ENCODE results near the gene ITGB5.
A peak's percentile ranks its signal among the peaks of the same experiment; 100 is the strongest.

ITGB5 gene

GRCh38 chr3:124832782-124833709 is 54.1 kb downstream of the ITGB5 start:
- DNase-seq = no peak

GRCh38 chr3:124831628-124832199 is 55.5 kb downstream of the ITGB5 start:
- no peak for DNase-seq

DNA sequence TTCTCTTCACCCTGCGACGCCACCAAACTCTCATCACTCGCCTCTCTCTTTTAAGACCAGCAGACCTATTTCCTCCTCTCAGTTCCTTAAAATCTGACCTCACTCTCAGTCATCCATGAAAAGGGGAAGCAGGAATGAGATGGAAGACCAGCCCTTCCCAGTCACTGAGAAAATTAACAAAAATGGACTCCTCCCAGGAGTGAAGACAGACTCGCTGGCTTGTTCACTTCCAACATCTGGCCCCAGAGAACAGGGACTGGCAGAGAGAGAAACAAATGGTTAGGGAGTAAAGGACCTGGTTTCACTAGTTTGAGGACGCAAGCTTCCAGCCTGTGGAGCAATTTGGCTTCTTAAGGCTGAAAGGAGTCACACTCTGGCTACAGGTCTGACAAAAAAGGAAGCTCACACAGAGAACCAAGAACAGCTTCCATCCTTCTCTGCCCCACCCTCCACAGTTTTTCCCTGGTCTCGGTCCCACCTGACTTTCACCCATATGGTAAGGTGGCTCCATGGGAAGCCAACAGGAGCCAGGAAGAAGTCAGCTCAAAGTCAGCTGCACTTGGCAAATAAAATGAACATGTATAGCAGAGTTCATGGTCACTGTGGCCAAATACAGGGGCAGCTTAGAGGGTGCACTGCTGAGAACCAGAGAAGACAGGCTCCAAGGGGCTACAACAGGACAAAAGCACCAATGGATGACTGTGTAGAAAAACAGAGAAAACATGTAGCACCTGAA is 57.2 kb downstream of the ITGB5 start:
- no peak for DNase-seq

GRCh38 chr3:124829178-124829818 is 57.9 kb downstream of the ITGB5 start:
- no peak for DNase-seq

- DNase-seq = peak; percentile 28
Measured at GRCh38 chr3:124827476-124828206, 59.5 kb downstream of the ITGB5 start.

- no peak for DNase-seq
Measured at GRCh38 chr3:124826703-124827102, 60.5 kb downstream of the ITGB5 start.

DNA sequence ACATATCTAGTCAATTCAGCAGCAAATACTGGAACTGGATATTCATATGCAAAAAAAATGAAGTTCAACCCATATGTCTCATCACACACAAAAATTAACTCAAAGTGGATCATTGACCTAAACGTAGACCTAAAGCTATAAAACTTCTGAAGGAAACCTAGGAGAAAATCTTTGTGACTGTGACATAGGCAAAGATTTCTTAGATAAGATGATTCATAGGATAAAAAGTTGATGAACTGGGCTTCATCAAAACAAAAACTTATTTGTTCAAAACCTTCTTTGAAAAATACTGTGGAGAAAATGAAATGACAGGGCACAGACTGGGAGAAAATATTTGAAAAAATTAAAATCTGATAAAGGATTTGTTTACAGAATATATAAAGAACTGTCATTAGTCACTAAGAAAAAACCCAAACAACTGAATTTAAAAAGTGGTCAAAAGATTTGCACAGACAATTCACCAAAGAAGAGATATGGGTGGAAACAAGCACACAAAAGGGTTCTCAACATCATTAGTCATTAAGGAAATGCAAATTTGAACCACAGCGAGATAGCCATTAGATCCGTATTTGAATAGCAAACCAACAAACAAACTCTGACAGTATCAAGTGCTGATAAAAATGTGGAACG is 62.8 kb downstream of the ITGB5 start:
- no peak for DNase-seq

- DNase-seq = no peak
Measured at GRCh38 chr3:124823648-124824047, 63.5 kb downstream of the ITGB5 start.

GRCh38 chr3:124823206-124823605 is 64.0 kb downstream of the ITGB5 start:
- no peak for DNase-seq

DNA sequence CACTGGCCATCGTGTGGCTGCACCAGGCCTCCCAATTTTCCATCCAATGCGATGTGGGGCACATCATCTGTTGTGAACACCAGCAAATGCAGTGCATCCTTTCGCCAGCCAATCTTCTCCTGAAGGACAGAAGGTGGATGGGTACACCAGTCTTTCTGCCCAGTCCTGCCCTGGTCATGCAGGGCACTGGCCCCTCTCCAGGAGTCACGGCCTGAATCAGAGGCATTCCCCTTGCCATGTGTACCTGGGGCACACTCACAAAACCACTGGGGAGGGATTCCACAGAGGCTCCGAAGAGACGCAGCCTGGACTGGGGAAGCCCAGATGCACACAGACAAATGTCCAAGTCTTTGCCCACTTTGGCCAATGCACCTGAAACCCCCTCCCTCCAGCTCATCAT is 65.8 kb downstream of the ITGB5 start:
- DNase-seq = no peak

DNA sequence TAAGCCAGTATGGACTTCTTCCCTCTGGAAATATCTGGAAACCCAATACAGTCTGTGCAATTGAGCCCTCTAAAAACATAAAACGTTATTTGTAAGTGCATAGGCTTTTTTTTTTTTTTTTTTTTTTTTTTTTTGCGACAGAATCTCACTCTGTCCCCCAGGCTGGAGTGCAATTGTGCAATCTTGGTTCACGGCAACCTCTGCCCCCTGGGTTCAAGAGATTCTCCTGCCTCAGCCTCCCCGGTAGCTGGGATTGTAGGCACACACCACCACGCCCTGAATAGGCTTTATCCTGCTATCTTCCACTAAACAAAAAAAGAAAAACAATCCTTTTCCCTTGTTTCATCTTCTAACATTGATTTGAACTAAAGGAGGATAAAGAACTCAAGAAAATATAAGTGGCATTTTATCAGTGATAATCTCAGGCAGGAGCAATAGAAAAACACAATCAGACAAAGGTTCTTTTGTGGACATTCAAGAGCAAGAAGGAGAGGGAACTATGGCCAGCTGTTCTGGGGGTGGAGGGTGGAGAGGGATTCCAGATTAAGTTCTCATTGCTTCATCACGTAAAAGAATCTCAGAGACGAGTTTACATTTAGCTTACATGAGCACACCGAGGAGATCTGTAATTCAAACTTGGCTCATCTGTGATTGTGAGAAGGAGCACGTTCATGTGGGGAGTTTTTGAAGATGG is 68.6 kb downstream of the ITGB5 start:
- DNase-seq = no peak

DNA sequence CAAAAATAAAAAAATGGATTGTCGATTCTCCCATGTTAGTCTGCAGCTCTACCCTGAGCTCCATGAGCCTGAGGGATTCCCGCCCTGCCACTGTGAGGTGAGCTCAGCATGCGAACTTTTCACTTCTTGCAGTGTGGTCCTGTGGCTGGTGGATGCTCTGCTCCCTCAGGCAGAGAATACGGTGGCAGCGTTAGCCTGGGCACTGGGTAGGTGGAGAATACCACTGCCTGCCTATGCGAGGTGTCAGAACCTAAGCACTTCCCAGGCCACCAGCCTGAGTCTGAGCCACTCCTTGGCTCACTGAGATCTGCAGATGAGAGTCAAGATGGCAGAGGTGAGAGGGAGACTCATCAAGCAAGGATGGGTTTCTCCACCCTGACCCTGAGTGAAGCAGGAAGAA is 70.1 kb downstream of the ITGB5 start:
- DNase-seq = no peak

- DNase-seq = no peak
Measured at GRCh38 chr3:124816206-124816605, 71.0 kb downstream of the ITGB5 start.

DNA sequence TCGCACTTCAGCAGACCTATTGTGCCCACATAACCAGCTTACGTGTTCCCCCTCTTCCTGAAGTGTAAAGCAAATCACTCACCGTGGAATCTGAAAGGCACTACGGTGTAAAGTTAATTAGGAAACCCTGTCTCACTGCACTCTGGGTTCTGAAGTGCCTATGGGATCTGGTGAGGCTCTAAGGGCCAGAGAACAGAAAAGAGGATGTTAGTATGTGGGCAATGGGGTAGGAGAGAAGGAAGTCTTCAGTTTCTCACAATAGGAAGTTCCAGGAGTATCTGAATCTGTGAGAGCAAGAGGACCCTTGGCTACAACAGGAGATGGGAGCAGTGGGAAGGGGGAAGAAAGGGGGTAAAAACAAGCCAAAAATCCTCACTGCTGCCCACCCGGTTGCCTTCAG is 71.4 kb downstream of the ITGB5 start:
- no peak for DNase-seq

DNA sequence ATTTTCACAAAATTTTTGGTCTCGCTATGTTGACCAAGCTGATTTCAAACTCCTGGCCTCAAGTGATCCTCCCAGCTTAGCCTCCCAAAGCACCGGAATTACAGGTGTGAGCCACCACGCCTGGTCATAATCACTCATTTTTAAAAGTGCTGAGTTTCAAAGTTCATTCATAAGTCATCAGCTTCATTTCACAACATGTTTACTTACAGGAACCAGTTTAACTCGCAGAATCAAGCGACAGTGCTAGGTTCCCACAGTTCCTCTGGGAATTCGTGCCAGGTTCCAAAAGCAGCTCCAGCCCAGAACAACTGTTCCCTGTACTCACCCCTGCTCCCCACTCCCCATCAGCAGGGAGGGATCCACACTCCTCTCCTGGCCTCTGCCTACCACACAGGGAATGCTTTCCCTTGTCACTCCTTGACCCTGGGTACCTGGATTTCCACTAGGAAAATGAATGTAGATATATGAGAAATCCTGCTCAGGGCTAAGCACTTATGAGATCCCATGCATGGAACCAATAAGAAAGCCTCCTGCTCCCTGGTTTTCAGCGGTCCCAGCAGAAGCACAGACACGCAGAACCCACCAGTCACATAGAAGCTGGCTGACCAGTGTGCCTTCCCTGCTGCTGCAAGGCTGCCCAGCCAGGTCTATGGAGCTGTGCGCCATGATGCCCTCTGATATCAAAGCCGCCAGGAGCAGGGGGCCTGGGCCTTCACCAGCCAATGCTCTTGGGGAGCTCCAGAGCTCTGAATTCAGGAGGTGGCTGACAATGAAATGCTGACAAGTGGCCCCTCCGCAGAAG is 72.3 kb downstream of the ITGB5 start:
- no peak for DNase-seq

- DNase-seq = no peak
Measured at GRCh38 chr3:124813541-124813940, 73.6 kb downstream of the ITGB5 start.

DNA sequence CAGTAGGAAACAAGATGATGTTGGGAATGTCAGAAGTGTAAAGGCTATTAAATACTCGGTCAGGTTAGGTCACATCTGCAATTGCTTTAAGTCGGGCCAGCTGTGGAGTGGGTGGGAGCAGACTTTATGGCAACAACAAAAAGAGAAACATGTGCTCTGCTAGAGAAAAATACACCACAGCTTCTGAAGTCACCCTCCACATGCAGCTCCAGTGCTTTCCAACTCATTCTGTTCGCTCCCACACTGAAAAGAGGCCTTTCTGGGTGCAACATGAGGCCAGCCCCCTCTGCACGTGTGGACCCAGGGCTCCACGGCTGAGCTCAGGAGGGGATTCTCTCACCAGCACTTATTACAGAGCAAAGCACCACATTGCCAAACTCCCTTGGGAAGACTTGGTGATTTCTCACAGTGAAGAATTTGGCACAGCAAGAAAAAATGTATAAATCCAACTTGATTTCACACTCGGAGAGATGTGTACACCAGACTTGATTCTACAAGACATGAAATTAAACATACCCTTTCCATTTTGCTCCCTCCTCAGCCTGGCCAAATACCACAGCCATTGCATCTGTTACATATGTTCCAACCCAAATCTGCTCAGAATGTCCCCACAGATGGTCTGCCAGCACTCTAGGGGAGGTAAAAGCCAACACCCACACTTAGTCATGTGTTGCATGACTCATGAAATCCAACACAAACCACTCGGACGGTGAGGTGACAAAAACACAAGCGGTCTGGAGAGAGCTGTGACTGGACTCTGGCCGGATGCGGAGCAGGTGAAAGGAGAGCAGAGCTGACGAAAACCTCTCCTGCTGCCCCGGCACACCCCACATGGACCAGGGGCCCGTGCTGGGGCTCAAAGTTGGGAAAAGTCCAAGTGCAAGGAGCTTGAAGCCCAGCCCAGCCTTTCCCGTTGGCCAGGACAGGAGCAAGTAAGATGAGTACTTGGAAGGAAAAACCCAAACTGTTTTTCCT is 74.6 kb downstream of the ITGB5 start:
- DNase-seq = no peak

DNA sequence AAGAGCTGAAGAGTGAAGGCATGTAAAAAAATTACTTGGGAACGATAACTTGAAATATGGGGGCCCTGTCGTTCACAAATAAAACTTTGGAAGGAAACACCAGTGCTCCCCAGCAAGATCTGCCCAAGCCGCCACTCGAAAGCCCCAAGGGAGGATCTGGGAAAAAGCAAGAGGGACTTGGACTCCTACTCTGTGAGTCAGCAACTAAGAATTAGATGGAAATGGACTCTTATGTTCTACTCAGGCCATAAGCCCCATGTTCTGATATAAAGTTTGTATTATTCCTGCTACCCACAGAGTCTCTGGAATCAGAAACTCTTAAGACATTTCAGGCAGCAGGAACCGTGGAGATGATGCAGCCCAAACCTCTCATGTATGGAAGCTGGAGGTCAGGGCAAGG is 75.7 kb downstream of the ITGB5 start:
- DNase-seq = no peak

GRCh38 chr3:124810970-124811369 is 76.2 kb downstream of the ITGB5 start:
- DNase-seq = no peak

Measured in NCI-H82 (cell line).